NCI-H774 (cell line): ENCODE data around the gene RPL15.

Source experiments
- DNase-seq: peaks from one replicate; lab custom pipeline; 2025; lab: John Stamatoyannopoulos, UW

The RPL15 gene

GRCh38 chr3:23932571-23932970 lies 15.6 kb downstream of the RPL15 start:
- no peak for DNase-seq

- no peak for DNase-seq
These were observed 17.3 kb downstream of the RPL15 start for GRCh38 chr3:23934253-23934652.

- no peak for DNase-seq
These were observed 20.4 kb downstream of the RPL15 start for GRCh38 chr3:23937296-23937695.

- no peak for DNase-seq
These were observed 21.8 kb downstream of the RPL15 start for GRCh38 chr3:23938688-23939087.

- DNase-seq, result no peak
These were observed 23.8 kb downstream of the RPL15 start for GRCh38 chr3:23940775-23941174.

- no peak for DNase-seq
These were observed 24.5 kb downstream of the RPL15 start for GRCh38 chr3:23941440-23941839.

GRCh38 chr3:23942546-23942945 lies 25.6 kb downstream of the RPL15 start:
- DNase-seq, result no peak

- no peak for DNase-seq
These were observed 27.3 kb downstream of the RPL15 start for GRCh38 chr3:23944007-23944783.

GRCh38 chr3:23944861-23945662 lies 28.1 kb downstream of the RPL15 start, which contains the start of gene NR1D2:
TSS of gene NR1D2 (plus strand) at chr3:23945286. CDS start at chr3:23945579, 293 bp downstream.
- peak; percentile 77 for DNase-seq

GRCh38 chr3:23945663-23945912 lies 28.7 kb downstream of the RPL15 start:
- no peak for DNase-seq

GRCh38 chr3:23945913-23946687 lies 29.2 kb downstream of the RPL15 start:
- DNase-seq, result peak; percentile 97

- no peak for DNase-seq
These were observed 31.8 kb downstream of the RPL15 start for GRCh38 chr3:23948761-23949160.

- DNase-seq, result no peak
These were observed 32.9 kb downstream of the RPL15 start for GRCh38 chr3:23949784-23950183.

- DNase-seq, result no peak
These were observed 33.4 kb downstream of the RPL15 start for GRCh38 chr3:23950293-23950692.

- DNase-seq, result no peak
These were observed 35.7 kb downstream of the RPL15 start for GRCh38 chr3:23952646-23953045.

- DNase-seq, result no peak
These were observed 36.6 kb downstream of the RPL15 start for GRCh38 chr3:23953523-23953922.

- no peak for DNase-seq
These were observed 37.2 kb downstream of the RPL15 start for GRCh38 chr3:23954144-23954543.

GRCh38 chr3:23956701-23957100 lies 39.8 kb downstream of the RPL15 start:
- no peak for DNase-seq

GRCh38 chr3:23959135-23959900 lies 42.4 kb downstream of the RPL15 start:
- DNase-seq, result no peak

GRCh38 chr3:23960649-23961048 lies 43.7 kb downstream of the RPL15 start:
- DNase-seq, result peak; percentile 35

GRCh38 chr3:23961066-23961465 lies 44.1 kb downstream of the RPL15 start:
- DNase-seq, result no peak

GRCh38 chr3:23961913-23962312 lies 45.0 kb downstream of the RPL15 start:
- no peak for DNase-seq
